Measurements from ENCODE around the gene CELA2A. TPM values are rescaled to one million over a fixed set of nuclear protein-coding genes. Genes with fewer than 3 reads are reported as not detected.

CELA2A gene
- total RNA-seq, 4 donors from 2014 or later, result not detected

DNA sequence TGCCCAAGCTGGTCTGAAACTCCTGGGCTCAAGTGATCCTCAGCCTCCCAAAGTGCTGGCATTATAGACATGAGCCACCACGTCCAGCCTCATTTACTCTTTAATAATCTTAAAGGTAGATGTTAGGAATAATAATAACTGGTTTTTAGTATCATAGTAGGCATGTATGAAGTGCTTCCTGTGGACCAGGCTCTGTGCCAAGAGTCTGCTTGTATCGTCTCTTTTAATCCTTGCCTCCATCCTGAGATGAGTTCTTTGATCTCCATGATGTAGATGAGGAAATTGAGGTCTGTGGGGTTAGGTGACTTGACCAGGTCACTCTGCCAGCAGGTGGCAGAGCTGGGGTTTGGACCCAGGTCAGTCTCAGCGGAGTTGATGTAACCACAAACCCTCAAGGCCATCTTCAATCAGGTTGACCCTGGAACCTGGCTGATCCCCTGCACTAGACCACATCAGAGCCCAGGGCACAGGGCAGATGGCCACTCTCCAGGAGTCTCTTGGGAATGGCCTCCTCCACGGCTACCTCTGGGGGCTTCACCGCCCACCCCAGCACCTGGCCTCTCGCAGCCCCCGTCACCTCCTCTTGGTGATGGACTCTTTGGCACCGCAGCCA is 35.6 kb upstream of the CELA2A start:
- H3K27ac ChIP-seq (replicated peaks in 1 of 4), result no peak overlapping the region
- H3K4me1 ChIP-seq, result peaks cover 33 to 60% (median 52%) of the 10 kb centered on the region in 4 donors
- H3K36me3 ChIP-seq, result peaks cover 0 to 8% (median under 1%) of the 10 kb centered on the region in 4 donors
- WGBS, result 74% methylated on average over 8 of the region's 8 CpGs
- TF ChIP-seq EP300 (IDR thresholded peaks at IDR 0.05), result no peak
- no peak for TF ChIP-seq POLR2AphosphoS5 (IDR thresholded peaks at IDR 0.05)
- no peak for TF ChIP-seq CTCF (IDR thresholded peaks at IDR 0.05)
- TF ChIP-seq POLR2A (IDR thresholded peaks at IDR 0.05; ENCODE audit: low read depth), result no peak
- no peak for DNase-seq (ENCODE audit: extremely low spot score)
- no peak overlapping the region for H3K4me3 ChIP-seq
- intact Hi-C loops (cut with DNase I), result no loop called here
- H3K27me3 ChIP-seq, result no peaks in the 10 kb centered on the region
- H3K9me3 ChIP-seq, result no peaks in the 10 kb centered on the region

- Histone ChIP-seq H3K4me3 (no peak overlapping the region), H3K36me3 (peaks cover 0 to 26% (median 12%) of the 10 kb centered on the region in 4 donors), H3K4me1 (peaks cover 33 to 60% (median 52%) of the 10 kb centered on the region in 4 donors), H3K9me3 (no peaks in the 10 kb centered on the region), H3K27ac (replicated peaks in 1 of 4) (no peak overlapping the region), H3K27me3 (no peaks in the 10 kb centered on the region)
- DNase-seq (ENCODE audit: extremely low spot score), result no peak
- TF ChIP-seq CTCF (IDR thresholded peaks at IDR 0.05) (no peak), POLR2A (IDR thresholded peaks at IDR 0.05; ENCODE audit: low read depth) (no peak), POLR2AphosphoS5 (IDR thresholded peaks at IDR 0.05) (no peak), EP300 (IDR thresholded peaks at IDR 0.05) (no peak)
- WGBS, result 89% methylated on average over 6 of the region's 8 CpGs
- intact Hi-C loops (cut with DNase I), result no loop called here
Observed at GRCh38 chr1:15422871-15423270, 33.7 kb upstream of the CELA2A start.

GRCh38 chr1:15423355-15424077 is 33.0 kb upstream of the CELA2A start:
- no peak overlapping the region for H3K4me3 ChIP-seq
- H3K4me1 ChIP-seq, result peaks cover 34 to 61% (median 54%) of the 10 kb centered on the region in 4 donors
- TF ChIP-seq EP300 (IDR thresholded peaks at IDR 0.05) (no peak), POLR2A (IDR thresholded peaks at IDR 0.05; ENCODE audit: low read depth) (no peak), POLR2AphosphoS5 (IDR thresholded peaks at IDR 0.05) (no peak), CTCF (IDR thresholded peaks at IDR 0.05) (no peak)
- no peaks in the 10 kb centered on the region for H3K9me3 ChIP-seq
- WGBS, result 93% methylated on average over 11 of the region's 11 CpGs
- H3K27ac ChIP-seq (replicated peaks in 1 of 4), result no peak overlapping the region
- peaks cover 2 to 32% (median 18%) of the 10 kb centered on the region in 4 donors for H3K36me3 ChIP-seq
- intact Hi-C loops (cut with DNase I), result no loop called here
- no peak for DNase-seq (ENCODE audit: extremely low spot score)
- H3K27me3 ChIP-seq, result no peaks in the 10 kb centered on the region

GRCh38 chr1:15424146-15424667 is 32.3 kb upstream of the CELA2A start:
- intact Hi-C loops (cut with DNase I), result no loop called here
- DNase-seq (ENCODE audit: extremely low spot score), result no peak
- peaks cover 5 to 39% (median 25%) of the 10 kb centered on the region in 4 donors for H3K36me3 ChIP-seq

More at GRCh38 chr1:15424146-15424667, 32.3 kb upstream of the CELA2A start:
- Histone ChIP-seq H3K27me3 (no peaks in the 10 kb centered on the region), H3K27ac (replicated peaks in 1 of 4) (no peak overlapping the region), H3K4me1 (peaks cover 27 to 54% (median 47%) of the 10 kb centered on the region in 4 donors), H3K9me3 (no peaks in the 10 kb centered on the region), H3K4me3 (no peak overlapping the region)
- TF ChIP-seq POLR2A (IDR thresholded peaks at IDR 0.05; ENCODE audit: low read depth) (no peak), CTCF (IDR thresholded peaks at IDR 0.05) (no peak), EP300 (IDR thresholded peaks at IDR 0.05) (no peak), POLR2AphosphoS5 (IDR thresholded peaks at IDR 0.05) (no peak)
- 84% methylated on average over 13 of the region's 13 CpGs for WGBS
